HG03460 (cell line): ENCODE data around the gene TNRC6B.
"Not testable (repeated sequence)": the region's sequence is repeated elsewhere in the genome, so short reads cannot be mapped to it uniquely, and the experiment has no call there.

Source experiments
- ATAC-seq: cut with Tn5 transposase; IDR thresholded peaks from one replicate; pipeline ENCODE4 v1.9.1; 2021; ENCODE audit not compliant: unreplicated experiment

TNRC6B gene

DNA sequence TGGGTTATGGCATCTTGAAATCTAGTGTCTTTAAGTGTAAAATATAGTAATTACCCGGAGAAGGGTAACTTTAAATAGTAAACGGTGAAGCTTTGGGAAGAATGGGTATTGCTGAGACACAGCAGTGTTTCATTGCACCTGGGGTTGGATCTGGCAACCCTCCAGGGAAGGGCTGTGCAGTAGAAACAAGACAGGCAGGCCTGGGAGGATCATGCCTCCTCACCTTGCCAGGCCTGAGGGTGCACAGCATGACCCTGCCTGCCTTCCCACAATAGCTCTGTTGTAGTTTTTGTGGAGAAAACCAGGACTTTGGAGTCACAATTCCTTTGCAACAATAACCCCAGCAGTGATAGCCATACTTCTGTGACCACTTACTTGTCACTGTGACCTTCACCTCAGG is 104.0 kb downstream of the TNRC6B start:
- ATAC-seq, result no peak

- ATAC-seq, result no peak
These were observed 107.8 kb downstream of the TNRC6B start for GRCh38 chr22:40285513-40285912.

DNA sequence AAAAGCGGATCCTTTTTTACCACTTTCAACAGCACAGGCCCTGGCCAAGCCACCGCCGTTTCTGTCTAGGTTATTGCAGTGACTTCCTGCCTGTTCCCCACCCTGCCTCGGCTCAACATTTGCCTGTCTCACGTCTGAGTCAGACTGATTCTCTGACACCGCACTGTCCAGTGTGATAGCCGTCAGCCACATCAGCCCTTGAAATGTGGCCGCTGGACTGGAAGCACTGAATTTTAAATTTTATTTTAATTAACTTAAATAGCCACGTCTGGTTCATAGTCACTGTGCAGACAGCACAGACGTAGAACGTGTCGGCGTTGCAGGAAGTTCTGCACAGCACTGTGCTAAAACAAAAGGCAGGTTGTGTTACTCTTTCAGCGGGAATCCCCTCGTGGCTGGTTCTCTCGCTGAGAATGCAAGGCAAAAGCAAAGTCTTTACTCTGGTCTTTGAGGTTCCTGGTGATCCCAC is 112.3 kb downstream of the TNRC6B start:
- no peak for ATAC-seq

- ATAC-seq, result no peak
These were observed 112.8 kb downstream of the TNRC6B start for GRCh38 chr22:40290516-40290915.

DNA sequence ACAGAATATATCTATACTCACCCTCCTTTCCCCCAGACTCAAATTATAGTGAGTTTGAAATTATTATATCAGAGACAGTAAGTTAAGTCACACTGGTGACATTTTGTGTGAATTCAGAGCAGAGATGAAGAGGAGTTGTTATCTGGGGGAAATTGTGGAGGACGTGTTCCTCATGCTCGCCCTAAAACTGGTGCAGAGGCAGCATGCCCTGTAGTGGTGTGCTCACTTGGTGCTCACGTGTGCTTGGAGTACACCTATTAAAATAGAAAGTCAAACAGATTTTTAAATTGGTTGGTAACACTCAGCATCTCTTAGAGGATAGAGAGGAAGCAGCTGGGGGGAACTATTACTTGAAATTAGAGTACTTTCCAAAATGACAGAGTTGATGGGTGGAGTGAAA is 117.0 kb downstream of the TNRC6B start:
- ATAC-seq, result no peak

- no peak for ATAC-seq
These were observed 122.6 kb downstream of the TNRC6B start for GRCh38 chr22:40300316-40300715.

DNA sequence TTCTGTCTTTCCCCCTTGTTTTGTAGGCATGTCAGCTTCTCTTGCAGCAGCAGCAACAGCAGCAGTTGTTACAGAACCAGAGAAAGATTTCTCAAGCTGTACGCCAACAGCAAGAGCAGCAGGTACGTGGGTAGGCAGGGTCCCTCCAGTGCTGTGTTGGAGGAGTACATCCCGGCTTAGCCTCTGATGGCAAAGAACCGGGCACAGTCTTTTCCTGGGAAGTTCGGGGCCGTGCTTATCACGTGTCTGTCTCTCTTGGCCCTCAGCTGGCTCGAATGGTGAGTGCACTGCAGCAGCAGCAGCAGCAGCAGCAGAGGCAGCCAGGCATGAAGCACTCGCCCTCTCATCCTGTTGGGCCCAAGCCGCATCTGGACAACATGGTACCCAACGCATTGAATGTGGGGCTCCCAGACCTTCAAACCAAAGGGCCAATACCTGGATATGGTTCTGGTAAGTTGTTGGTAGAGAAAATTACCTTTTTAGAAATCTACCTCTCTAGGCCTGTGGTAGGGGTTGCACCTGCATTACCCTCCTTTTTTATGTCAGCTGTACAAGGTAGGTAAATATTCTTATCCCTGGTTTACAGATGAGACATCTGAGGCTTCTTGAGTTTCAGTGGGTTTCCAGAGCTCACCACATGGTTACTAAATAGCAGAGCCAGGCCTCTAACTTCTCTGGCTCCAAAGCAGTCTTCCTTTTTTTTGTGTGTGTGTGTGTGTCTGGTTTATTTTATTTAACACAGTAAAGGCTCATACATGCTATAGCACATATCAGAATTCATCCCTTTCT is 123.4 kb downstream of the TNRC6B start:
- peak; percentile 84 for ATAC-seq

DNA sequence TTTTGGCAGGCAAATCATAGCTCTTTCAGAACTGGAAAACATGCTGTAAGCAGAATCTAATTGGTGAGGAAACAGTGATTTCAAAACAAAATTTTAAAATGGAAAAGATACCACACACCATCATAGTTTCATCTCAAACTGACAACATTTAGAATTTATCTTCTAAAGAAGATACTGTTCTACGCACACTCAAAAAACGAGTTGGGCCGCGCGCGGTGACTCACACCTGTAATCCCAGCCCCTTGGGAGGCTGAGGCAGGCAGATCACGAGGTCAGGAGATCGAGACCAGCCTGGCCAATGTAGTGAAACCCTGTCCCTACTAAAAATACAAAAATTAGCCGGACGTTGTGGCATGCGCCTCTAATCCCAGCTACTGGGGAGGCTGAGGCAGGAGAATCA is 124.4 kb downstream of the TNRC6B start:
- no peak for ATAC-seq

- ATAC-seq, result no peak
These were observed 127.9 kb downstream of the TNRC6B start for GRCh38 chr22:40305625-40306024.

DNA sequence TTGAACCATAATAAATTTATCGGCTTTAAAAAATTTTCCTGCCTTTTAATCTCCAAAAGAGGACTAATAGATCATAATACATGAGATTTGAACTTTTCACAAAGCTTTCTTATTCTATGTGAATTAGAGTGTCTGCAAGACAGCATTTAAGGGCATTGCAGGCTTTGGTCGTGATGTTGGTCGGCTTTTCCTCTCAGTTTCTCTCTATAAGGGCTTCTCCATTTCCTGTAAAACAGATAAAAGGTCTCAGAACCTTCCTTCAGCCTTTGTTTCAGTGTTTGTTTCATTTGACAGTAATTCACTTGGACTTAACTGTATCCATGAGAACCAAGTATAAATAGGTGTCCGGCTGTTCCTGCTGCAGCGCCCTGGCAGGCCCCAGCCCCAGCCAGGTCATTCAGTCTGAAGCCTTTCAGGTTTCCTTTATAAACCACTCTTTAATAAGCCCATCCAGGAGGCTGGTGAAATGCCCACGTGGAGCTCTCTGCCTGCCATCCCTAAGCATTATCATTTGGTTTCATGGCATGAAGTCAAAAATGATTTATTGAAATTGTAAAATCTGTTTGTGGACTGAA is 131.4 kb downstream of the TNRC6B start:
- ATAC-seq, result no peak

GRCh38 chr22:40309631-40310030 is 131.9 kb downstream of the TNRC6B start:
- no peak for ATAC-seq

- ATAC-seq, result no peak
These were observed 132.5 kb downstream of the TNRC6B start for GRCh38 chr22:40310081-40310767.

DNA sequence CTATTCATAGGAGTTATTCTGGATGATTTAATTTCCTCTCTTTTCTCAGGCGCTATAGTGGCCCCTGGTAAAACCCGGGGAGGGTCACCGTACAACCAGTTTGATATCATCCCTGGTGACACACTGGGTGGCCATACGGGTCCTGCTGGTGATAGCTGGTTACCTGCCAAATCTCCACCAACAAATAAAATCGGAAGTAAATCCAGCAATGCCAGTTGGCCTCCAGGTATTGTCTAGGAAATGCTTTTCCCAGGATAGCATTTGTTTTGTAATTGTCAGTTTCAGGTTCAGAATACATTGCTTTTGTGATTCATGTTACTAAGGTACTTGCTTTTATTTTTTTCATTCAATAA is 133.0 kb downstream of the TNRC6B start:
- no peak for ATAC-seq

- not testable (repeated sequence) for ATAC-seq
These were observed 133.9 kb downstream of the TNRC6B start for GRCh38 chr22:40311646-40312045.

GRCh38 chr22:40312050-40312449 is 134.3 kb downstream of the TNRC6B start:
- no peak for ATAC-seq

- ATAC-seq, result no peak
These were observed 135.3 kb downstream of the TNRC6B start for GRCh38 chr22:40313007-40313406.

DNA sequence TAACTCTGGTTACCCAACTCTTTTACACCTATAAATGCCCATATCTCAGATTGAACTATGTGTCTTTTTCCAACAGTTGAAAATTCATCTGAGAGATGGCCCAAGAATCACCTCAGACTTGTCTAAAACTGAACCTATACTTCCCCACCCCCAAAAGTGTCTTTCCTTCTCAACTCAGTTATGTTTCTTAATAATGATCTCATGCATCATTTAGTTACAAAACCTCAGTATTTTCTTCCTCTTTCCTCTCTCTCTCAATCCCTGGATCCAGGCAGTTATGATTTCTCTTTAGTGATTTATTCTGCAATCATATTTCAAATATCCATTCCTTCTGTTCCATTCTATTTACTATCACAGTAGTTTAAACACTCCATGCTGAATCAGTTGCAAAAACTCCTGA is 136.3 kb downstream of the TNRC6B start:
- ATAC-seq, result no peak

GRCh38 chr22:40320687-40321086 is 143.0 kb downstream of the TNRC6B start:
- no peak for ATAC-seq

DNA sequence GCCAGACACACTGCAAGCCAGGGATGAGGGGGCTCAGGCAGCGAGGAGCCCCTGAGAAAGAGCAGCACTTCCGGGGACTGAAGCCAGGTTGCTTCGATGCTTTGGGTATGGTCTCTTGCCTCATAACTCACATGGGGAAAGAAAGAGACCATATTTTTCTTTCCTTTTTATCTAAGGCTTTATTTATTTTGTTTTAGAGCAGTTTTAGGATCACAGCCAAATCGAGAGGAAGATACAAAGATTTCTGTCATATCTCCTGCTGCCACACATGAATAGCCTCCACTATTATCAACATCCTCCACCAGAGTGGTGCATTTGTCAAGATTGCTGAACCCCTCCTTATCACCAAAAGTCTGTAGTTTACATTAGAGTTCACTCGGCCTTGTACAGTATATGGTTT is 144.3 kb downstream of the TNRC6B start:
- no peak for ATAC-seq

- ATAC-seq, result no peak
These were observed 145.2 kb downstream of the TNRC6B start for GRCh38 chr22:40322818-40323447.

GRCh38 chr22:40323681-40324171 is 146.0 kb downstream of the TNRC6B start:
- no peak for ATAC-seq
